Measurements from ENCODE around the gene ZC2HC1B.
"Not testable (repeated sequence)": the region's sequence is repeated elsewhere in the genome, so short reads cannot be mapped to it uniquely, and the experiment has no call there.

The ZC2HC1B gene

DNA sequence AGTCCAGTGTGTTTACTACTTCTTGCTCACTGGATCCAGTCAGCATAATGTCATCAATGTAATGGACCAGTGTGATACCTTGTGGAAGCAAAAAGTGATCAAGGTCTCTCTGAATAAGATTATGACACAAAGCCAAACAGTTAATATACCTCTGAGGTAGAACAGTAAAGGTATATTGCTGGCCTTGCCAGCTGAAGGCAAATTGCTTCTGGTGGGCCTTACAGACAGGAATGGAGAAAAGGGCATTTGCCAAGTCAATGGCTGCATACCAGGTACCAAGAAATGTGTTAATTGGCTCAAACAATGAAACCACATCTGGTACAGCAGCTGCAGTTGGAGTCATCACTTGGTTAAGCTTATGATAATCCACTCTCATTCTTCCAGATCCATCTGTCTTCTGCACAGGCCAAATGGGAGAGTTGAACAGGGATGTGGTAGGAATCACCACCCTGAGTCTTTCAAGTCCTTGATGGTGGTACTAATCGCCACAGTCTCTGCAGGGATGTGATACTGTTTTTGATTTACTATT, 7.0 kb downstream of the ZC2HC1B start:
- not testable (repeated sequence) for DNase-seq (ENCODE audit: low spot score)

DNA sequence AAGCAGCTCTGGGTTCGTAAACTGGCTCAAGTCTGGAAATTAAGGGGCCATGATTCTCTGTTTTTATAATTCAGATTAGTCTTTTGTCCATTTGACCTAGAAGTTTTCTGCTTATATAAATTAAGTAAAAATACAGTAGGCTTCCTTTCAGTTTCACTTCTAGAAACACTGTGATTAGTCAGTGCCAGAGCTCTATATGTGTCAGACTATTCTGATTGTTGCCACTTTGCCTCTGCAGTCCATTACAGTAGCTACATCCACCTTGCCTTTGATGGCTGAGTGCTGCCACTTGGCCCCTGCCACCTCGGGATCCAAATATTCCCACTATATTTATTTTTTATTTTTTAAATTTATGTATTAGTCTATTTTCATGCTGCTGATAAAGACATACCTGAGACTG, 7.9 kb downstream of the ZC2HC1B start:
- no peak for DNase-seq (ENCODE audit: low spot score)

DNA sequence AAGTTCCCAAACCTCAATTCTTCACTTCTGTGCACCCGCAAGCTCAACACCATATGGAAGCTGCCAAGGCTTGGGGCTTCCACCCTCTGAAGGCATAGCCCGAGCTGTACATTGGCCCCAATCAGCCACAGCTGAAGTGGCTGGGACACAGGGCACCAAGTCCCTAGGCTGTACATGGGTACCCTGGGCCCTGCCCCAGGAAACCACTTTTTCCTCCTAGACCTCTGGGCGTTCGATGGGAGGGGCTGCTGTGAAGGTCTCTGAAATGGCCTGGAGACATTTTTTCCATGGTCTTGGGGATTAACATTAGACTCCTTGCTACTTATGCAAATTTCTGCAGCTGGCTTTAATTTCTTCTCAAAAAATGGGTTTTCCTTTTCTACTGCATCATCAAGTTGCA, 9.3 kb downstream of the ZC2HC1B start:
- DNase-seq (ENCODE audit: low spot score), result not testable (repeated sequence)

DNA sequence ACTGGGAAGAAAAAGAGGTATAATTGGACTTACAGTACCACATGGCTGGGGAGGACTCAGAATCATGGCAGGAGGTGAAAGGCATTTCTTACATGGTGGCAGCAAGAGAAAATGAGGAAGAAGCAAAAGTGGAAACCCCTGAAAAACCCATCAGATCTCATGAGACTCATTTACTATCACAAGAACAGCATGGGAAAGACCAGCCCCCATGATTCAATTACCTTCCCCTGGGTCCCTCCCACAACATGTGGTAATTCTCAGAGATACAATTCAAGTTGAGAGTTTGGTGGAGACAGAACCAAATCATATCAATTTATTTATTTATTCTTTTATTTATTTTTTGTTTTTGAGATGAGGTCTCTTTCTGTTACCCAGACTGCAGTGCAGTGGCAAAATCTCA, 10.2 kb downstream of the ZC2HC1B start:
- DNase-seq (ENCODE audit: low spot score), result not testable (repeated sequence)

DNA sequence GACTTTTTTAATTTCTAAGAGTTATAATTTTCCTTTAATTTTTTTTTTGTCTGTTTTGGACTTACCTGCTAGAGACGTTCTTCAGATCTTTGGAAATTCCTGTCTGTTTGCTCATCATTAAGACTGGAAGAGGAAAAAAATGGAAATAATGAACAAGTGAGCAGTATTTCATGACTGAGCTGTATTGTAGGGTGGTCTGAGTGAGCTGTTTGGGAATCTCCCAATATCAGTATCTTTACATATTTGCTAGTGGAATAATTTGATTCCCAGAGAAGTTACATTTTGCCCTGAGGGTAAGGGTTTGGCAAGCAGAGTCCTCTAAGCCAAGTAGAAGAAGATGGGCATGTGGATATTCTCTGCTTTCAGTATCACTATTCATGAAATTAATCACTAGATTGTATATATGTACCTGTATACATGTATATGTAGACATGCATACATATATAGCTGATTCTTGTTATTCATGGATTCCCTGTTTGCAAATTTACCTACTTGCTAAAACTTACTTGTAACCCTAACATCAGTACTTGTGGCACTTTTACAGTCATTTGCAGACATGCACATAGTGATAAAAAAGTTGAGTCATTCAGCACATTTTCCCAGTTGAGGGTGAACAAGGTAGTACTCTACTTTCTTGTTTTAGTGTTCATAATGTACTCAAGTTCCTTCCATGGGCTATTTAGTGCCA, 13.5 kb downstream of the ZC2HC1B start:
- no peak for DNase-seq (ENCODE audit: low spot score)

DNA sequence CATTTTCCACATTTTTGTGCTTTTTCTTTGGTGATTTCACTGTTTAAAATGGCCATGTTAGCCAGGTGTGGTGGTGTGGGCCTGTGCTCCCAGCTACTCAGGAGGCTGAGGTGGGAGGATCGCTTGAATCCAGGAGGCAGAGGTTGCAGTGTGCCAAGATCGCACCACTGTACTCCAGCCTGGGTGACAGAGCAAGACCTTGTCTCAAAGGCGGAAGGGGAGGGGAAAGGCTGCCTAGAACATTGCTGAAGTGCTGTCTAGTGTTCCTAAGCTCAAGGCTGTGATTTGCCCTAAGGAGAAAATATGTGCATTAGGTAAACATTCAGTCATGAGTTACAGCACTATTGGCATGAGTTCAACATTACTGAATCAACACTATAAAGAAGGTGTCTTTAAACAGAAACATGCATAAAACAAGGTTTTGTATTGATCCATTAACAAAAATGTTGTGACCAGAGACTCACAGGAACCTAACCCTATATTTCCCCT, 14.0 kb downstream of the ZC2HC1B start:
- DNase-seq (ENCODE audit: low spot score), result no peak

DNA sequence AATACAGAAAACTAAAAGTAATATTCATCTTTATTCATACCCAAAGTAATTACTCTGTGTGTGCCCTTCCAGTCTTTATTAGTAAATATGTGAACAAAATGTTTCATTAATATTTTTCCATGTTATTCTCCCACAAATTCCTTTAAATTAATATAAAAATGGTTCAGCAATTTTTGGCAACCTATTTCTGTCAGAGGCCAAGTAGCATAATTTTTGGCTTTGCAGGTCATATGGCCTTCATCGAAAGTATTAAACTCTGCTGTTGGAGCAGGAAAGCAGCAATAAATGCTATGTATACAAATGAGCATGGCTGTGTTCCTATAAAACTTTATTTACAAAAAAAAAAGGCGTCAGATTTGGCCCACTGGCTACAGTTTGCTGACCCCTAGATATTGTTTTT, 16.1 kb downstream of the ZC2HC1B start:
- DNase-seq (ENCODE audit: low spot score), result no peak

DNA sequence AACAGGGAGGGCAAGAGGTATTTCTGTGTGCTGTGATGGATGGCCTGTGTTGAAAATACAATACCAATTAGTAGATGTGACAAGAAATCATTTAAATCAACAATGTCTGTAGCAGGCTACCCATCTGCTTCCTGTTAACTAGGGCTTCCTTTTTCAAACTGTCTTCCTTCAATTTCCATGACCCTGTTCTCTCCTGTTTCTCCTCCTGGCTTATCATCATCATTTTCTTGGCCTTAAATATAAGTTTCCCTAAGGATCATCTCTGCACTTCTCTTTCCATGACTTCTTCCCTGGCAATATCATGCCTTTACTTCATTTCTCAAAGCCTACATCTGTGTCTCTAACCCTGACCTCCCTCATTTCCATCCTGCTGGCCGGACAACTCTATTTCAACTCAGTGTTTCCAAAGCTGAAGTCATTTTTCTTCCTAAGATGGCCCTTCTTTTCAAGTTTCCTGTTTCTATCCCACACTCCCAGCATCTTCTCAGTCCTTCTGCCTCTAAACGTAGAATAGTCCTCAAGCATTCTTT, 18.2 kb downstream of the ZC2HC1B start:
- DNase-seq (ENCODE audit: low spot score), result no peak

DNA sequence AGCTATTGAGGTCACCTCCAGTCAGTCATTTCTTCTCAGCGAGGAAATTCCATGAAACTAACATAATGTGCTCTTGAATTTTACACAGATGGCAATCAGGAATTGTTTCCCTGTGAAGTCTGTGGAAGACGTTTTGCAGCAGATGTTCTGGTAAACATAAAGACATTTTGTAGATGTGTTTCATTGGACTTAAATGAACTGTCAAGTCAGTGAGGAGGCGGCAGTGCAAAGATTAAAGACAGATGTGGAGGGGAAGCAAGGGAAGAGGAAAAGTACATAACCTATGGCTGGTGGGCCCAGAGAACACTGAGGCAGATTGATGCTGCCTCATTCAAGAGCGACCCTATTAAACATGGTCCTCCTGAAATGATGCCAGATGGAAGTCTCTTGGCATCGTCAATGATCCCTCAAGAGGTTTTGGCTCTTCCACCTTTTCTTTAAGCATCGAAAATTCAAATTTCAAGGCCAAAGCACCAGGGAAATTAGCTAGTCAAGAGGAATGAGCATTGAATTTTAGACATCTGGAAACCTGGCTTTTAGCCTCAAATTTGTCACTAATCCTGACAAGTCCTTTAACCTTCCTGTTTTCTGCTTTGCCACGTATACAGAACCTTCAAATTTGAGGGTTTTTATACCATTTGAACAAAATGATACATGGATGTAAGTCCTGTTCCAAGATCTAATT, 20.1 kb downstream of the ZC2HC1B start:
- no peak for DNase-seq (ENCODE audit: low spot score)

DNA sequence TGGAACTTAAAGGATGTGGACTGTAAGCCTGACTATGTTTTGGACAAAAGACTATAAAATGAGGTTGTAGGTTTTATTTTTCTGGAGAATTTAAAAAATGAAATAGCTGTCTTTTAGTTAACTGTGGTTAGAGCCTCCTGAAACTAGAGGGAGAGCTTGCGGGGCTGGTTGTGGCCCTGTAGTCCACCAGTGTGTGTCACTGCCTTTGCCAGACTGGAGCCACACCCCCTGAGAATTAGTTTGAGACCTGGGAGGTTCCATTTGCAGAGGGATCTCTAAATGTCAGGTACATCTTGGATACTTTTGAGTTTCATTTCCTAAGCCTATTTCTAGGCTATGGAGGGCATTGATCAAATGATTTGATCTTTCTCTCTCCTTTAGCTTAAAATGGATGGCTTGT, 20.8 kb downstream of the ZC2HC1B start:
- DNase-seq (ENCODE audit: low spot score), result no peak

DNA sequence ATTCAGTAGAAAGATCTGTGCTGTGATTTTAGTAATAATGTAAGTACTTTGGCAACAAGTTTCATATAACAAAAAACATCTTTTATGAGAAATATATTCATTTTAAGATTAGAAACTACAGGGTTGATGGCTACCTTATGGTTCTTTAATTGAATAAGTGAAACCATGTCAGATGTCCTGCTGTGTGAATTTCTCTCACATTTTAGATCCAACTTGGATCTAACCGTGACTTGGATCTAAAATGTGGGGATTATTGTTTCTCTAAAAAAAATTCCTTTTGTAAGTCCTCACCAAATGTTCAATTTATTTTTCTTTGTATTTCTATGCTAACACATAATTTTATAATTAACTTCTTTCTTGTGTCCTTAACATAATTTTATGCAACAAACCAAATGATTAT, 30.4 kb downstream of the ZC2HC1B start:
- no peak for DNase-seq (ENCODE audit: low spot score)

DNA sequence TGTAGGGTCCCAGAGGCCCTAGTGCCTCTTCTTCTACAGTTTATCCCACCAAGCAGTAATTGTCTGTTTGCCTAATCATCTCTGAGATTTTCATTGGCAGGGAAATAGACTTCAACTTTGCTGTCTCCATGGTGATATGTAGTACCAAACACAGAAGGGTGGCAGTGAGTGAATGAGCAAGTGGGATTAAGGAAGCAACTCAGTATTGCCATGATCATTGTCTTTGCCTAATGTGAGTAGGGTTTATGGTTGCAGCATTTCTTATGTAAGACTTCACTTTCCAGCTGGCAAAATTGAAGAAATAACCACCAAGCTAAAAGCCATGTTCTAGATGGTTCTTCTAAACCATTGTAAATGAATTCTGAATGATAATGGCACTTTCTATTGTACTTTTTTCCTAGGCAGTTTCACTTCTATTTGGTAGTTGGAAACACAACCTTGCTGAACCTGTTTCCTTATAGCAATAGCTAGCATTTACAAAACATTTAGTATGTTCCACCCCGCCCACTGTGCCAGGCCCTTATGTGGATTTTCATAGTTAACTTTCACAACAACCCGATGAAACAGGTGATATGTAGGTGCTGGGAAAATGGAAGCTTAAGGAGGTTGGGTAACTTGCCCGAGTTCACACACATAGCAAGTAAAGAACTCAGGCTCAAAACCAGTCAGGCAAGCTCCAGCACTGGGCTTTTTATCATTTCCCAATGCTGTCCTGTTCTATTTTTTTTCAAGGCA, 32.0 kb downstream of the ZC2HC1B start:
- DNase-seq (ENCODE audit: low spot score), result no peak

DNA sequence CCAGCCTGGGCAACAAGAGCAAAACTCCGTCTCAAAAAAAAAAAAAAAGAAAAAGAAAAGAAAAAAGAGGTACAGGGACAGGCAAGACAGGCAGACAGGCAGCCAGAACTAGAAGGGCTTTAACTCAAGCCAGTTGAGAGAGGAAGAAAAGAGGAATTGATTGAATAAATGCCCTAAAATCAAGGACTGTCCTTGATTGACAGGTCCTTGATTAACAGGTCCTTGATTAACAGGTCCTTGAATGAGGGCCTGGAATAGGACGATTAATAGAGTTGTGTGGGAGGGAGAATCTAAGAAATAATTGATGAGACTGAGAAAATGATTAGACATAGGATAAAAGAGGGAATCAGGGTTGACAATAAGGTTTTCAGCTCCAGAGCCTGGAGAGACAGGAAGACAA, 36.1 kb downstream of the ZC2HC1B start:
- no peak for DNase-seq (ENCODE audit: low spot score)

DNA sequence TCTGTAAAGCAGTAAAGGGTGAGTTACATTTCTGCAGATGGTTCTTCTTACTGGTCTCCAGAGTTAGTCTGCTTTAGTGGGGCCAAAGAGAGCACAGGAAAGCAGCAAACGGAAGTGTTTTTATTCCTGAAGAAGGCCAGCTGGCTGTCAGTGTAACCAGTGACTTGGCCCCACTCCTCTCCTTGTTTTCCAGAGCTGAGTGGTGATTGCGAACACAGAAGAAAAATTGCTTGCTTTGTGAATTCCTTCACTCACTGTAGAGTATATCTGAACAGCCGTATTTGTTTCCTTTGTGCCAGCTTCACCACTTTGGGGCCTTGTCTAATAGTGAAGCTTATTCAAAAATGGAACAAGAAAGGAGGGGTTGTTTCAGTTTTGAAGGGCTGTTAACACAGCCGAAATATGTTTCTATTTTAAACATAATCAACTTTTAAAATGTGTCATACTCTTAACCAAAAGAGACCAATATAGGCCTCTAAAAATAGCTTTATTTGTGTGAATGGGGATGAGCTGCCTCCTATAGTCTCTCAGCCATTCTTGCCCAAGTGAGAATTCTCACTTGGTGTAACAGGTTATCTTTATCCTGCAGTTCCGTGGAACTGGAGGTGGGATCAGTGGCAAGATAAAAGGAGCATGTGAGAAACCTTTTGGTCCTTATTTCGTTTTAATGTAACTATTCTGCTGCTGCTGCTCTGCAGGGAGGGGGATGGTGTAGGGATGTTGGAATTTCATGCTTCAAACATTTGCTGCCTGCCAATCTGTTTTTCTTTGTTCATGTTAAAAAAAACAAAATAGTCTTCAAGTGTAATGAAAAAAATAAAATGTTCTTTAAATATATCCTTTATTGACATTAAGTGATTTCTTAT, 37.8 kb downstream of the ZC2HC1B start:
- DNase-seq (ENCODE audit: low spot score), result no peak

DNA sequence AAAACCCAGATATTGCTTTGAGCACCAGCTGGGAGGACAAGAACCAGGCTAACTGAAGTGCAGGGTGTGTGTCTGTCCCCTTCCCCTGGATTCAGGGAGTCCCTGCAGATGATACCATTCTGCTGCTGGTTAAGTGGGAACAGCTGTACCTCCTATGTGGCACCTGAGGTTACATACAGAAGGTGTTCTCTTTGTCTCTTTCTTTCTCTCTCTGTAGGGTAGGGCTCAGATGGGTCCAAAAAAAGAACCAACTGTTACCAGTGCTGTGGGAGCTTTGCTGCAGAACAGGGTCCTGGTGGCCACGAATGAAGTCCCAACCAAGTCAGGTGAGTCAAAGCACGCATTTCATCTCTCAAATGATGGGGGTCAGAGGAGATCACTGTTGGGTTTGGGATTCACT, 38.6 kb downstream of the ZC2HC1B start:
- DNase-seq (ENCODE audit: low spot score), result no peak

DNA sequence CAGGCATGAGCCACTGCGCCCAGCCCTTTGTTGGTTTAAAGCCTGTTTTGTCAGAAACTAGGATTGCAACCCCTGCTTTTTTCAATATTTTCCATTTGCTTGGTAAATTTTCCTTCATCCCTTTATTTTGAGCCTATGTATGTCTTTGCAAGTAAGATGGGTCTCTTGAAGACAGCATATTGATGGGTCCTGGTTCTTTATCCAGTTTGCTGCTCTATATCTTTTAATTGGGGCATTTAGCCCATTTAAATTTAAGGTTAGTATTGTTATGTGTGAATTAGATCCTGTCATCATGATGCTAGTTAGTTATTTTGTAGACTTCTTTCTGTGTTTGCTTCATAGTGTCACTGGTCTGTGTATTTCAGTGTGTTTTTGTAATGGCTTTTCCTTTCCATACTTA, 46.8 kb downstream of the ZC2HC1B start:
- no peak for DNase-seq (ENCODE audit: low spot score)

DNA sequence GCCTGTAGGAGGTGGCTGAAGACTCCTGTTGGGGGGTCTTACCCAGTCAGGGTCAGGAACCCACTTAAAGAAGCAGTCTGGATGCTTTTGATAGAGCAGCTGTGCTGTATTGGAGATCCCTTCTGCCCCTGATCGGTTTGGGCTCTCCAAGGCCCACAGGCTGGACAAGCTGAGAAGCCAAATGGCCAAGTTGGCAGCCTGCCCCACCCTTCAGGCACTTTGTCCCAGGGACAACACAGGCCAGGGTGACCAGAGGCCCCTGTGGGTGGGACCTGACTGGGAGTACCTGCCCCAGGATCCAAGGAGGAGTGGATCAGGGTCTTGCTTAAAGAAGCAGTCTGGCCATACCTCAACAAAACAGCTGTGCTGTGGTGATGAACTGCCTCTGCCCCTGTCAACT, 48.4 kb downstream of the ZC2HC1B start:
- DNase-seq (ENCODE audit: low spot score), result no peak

DNA sequence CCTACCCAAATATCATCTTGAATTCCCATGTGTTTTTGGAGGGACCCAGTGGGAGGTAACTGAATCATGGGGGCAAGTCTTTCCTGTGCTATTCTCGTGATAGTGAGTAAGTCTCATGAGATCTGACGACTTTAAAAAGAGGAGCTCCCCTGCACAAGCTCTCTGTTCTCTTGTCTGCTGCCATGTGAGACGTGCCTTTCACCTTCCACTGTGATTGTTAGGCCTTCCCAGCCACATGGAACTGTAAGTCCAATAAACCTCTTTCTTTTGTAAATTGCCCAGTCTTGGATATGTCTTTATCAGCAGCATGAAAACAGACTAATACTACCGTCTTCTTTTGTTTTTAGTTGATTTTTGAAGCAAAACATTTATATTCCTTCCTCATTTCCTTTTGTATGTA, 52.8 kb downstream of the ZC2HC1B start:
- not testable (repeated sequence) for DNase-seq (ENCODE audit: low spot score)

DNA sequence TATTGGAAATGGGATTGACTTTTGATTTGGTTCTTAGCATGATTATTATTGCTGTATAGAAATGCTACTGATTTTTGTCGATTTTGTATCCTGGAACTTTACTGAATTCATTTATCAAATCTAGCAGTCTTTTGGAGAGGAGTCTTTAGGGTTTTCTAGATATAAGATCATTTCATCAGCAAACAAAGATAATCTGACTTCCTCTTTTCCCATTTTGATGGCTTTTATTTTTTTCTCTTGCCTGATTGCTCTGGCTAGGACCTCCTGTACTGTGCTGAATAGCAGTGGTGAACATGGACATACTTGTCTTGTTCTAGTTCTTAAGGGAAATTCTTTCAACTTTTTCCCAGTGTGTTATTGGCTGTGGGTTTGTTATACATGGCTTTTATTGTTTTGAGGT, 64.6 kb downstream of the ZC2HC1B start:
- DNase-seq (ENCODE audit: low spot score), result no peak

DNA sequence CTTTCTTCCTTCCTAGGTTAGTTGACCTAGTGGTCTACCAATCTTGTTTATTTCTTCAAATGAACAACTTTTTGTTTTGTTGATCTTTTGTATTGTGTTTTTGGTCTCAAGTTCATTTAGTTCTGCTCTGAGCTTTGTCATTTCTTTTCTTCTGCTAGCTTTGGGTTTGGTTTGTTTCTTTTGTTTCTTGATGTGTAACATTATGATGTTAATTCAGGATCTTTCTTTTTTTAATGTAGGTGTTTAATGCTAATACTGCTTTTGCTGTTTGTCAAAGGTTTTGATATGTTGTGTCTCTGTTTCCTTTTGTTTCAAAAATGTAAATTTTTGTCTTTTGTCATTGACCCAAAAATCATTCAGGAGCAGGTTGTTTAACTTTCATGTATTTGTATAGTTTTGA, 65.7 kb downstream of the ZC2HC1B start:
- no peak for DNase-seq (ENCODE audit: low spot score)

DNA sequence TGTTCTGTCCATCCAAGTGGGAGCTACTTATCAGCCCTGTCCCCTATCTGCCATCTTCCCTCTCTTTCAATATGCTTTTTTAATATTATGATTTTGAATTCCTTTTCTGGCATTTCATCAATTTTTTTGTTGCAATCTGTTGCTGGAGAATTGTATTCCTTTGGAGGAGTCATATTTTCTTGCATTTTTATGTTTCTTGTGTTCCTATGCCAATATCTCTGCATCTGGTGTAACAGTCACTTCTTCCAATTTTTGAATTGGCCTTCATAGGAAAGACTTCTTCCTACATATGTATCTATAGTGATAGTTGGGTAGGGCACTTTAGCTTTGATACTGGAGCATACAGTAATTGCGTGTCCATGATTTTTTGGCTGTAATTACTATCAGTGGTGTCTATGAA, 70.1 kb downstream of the ZC2HC1B start:
- DNase-seq (ENCODE audit: low spot score), result no peak

DNA sequence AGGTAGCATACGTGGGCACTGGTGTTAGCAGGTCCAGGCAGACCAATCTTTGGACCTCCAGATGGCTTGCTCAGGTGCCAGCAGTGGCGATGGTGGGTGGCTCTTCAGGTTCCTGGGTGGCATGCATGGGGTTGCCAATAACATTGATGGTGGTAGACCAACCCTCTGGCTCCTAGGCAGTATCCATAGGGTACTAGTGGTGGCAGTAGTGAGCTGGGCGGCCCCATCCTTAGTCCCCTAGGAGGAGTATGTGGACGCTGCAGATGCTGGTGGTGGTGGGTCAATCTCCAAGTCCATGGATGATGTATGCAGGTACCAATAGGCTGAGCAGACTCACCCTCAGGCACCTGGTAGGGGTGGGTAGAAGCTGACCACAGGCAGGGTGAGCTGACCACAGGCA, 70.6 kb downstream of the ZC2HC1B start:
- DNase-seq (ENCODE audit: low spot score), result no peak
